ENCODE results near the gene CELF4.
"Not testable (repeated sequence)": the region's sequence is repeated elsewhere in the genome, so short reads cannot be mapped to it uniquely, and the experiment has no call there.

The CELF4 gene

DNA sequence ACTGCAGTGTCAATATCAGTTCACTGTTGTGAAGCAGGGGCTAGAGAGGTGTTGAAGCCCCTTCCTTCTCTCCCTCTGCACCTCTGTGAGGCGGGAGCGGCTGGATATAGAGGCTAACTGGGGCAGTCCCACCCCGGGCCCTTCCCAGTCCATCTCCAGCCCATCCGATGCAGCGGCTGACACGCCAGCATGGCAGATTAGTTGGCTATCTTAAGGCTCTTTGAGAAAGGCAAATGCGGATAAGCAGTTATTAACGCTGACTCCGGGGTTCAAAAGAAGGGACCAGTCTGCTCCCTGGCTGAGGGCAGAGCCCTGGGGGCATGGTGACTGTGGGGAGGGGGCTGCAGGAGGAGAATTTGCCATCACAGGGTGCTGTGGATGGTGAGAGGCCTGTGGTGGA, 76.6 kb downstream of the CELF4 start:
- DNase-seq, result no peak

GRCh38 chr18:37487400-37487867, 78.2 kb downstream of the CELF4 start:
- no peak for DNase-seq

DNA sequence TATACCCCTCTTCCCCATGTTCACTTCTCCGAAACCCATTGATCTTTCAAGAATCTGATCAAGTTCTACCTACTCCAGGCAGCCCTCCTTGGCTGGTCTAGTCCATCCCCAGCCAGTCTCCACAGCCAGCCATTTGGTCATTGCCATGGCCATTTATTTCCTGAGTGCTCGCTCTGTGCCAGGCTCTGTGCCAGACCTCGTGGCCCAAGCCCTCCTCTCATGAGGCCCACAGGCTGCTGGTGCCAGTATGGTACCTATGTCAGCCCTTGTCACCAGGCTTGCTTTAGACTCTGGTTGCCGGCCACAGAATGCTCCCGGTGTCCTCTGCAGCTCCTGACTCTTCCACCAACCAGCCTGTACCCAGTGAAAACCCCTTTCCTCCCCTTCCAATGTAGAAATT, 78.8 kb downstream of the CELF4 start:
- no peak for DNase-seq

- DNase-seq, result peak; percentile 23 to 40
Measured at GRCh38 chr18:37484983-37485834, 80.4 kb downstream of the CELF4 start.

- DNase-seq, result no peak
Measured at GRCh38 chr18:37483984-37484819, 81.4 kb downstream of the CELF4 start.

GRCh38 chr18:37483221-37483971, 82.2 kb downstream of the CELF4 start:
- DNase-seq, result no peak

GRCh38 chr18:37482433-37482832, 83.2 kb downstream of the CELF4 start:
- no peak for DNase-seq

DNA sequence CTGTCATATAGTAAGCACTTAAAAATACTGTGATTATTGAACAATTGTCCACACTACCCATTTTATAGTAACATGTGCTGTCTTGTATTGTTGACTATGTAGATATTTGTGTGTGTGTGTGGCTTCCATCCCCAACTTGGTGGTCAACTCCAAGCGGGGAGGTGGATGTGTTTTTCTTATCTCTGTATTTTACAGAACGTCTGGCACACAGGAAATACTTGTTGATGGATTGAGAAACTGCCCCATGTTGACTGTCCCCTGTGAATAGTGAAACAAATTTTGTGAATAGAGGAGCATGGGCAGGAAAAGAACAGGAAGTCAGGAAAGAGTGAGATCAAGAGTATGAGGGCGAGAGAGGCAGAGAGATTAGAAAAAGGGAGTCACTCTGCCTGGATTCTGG, 83.6 kb downstream of the CELF4 start:
- no peak for DNase-seq

GRCh38 chr18:37481491-37481890, 84.1 kb downstream of the CELF4 start:
- DNase-seq, result no peak

DNA sequence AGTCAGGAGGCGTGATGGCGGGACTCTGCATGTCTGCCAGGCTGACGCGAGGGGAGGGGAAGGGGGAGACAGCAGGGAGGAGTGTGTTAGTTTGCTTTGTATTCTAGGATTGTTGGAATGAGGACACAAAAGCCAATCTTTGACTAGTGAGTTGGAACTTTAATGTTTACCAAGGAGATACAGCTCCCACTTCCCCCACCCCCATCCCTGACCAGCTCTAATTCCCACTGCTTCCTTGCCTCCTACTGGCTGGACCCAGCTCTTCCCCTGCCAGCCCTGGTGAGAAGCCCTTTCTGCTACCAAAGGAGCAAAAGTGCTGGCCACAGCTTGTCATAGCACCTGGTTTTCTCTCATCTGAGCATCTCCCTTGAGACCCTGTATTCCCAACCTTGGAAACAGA, 84.5 kb downstream of the CELF4 start:
- DNase-seq, result no peak

DNA sequence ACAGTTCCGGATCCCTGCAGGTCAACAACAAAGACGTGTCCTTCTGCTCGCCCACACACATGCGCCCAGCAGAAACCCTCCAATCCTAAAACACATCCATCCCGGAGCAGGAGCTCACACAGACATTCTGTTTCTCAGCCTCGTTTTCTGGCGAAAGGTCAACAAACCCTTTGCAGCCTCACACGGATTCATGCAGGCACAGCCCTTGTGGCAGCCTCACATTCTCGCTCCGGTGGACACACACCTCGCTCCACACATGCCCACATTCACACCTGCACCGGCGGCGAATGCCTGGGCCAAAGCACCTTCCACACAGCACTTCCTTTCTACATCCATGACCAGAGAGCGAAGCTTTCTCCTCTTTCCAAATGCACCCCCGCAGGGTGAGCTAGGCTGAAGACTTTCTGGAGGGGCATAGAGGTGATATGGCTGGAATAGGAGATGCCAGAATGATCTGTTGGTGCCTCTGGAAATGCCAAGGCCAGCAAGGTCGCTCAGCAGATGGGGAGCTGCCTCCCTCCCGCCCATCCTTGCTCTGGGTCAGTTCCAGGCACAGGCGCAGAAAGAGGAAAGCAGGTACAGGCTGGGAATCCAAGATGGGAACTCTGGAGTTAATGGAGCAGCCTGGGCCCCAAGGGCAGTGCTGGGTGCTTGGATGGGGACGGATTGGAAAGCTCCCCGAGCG, 88.8 kb downstream of the CELF4 start:
- DNase-seq, result no peak

- DNase-seq, result peak; percentile 35 to 39
Measured at GRCh38 chr18:37476182-37476581, 89.4 kb downstream of the CELF4 start.

GRCh38 chr18:37473195-37473840, 92.3 kb downstream of the CELF4 start:
- DNase-seq, result no peak

DNA sequence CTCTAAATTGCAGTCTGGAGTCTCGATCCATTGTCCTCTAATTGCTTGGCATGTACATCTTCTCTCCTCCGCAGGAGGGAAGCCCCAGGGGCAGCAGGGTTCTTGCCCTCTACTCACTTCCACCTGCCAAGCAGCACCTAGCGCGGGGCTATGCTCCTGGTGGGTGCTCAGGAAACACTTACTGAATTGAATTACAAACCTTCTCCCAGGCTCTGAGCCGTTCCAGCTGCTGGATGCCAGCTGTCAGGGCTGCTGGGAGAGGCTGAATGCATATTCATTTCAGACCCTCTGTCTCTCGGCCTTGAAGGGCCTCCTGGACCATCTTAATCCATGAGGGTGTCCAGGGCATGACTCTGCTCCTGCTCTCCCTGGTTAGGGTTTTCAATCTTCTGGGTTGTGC, 94.0 kb downstream of the CELF4 start:
- DNase-seq, result no peak

- no peak for DNase-seq
Measured at GRCh38 chr18:37470986-37471385, 94.6 kb downstream of the CELF4 start.

DNA sequence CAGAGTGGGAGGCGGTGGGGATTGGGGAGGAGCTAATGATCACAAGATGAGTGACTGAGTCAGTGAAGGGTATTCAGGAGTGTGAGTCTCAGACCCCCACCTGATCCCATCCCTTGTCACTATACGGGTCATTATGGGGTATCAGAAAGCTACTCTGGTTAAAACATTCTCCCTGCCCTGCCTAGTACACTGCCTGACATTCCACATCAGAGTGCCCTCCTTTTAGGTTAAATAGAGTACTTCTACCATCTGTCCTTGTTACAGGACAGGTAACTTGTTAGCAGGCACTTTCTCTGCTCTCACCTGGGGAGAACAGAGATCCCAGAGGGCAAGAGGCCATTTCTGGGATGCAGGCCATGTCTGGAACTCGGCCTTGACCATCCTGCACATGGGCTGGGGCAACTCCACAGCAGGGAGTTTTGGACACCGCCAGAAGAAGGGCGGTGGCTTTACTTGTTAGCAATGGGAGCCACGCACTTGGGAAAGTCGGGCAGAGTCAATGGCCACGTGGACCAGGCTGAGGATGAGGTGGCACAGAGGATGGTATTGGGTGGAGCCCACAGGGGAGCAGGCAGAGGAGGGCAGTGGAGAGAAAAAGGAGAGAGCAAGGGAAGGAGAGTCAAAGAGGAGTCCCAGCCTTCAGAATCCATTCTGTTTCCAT, 98.5 kb downstream of the CELF4 start:
- DNase-seq, result no peak

- no peak for DNase-seq
Measured at GRCh38 chr18:37465958-37466357, 99.6 kb downstream of the CELF4 start.

GRCh38 chr18:37464257-37464656, 101.3 kb downstream of the CELF4 start:
- DNase-seq, result no peak

DNA sequence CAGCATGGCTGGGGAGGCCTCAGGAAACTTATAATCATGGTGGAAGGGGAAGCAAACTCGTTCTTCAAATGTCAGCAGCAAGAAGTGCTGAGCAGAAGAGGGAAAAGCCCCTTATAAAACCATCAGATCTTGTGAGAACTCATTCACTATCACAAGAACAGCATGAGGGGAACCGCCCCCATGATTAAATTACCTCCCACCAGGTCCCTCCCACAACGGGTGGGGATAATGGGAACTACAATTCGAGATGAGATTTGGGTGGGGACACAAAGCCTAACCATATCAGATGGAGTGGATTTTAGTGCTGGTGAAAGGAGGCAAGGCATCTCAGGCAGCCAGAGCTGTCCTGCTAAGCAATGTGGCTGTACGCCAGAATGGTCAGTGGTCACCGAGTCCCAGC, 104.3 kb downstream of the CELF4 start:
- not testable (repeated sequence) for DNase-seq

DNA sequence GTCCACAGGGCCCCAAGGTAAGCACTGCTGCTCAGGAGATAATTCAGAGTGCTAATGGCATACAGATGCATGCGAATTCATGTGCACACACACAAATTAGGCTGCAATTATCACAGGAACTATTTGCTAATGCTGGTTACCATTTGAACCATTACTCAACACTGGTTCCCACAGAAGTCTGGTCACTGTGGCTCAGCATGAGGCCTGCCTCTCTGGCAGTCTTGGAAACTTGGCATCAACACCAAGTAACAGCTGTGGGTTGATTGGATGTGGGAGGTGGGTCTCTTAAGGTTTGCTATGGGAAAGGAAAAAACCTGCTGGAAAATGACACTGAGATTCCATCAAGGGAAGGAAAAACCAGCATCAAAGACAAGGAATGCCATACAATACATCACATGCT, 105.0 kb downstream of the CELF4 start:
- no peak for DNase-seq

- DNase-seq, result no peak
Measured at GRCh38 chr18:37458697-37459096, 106.9 kb downstream of the CELF4 start.

DNA sequence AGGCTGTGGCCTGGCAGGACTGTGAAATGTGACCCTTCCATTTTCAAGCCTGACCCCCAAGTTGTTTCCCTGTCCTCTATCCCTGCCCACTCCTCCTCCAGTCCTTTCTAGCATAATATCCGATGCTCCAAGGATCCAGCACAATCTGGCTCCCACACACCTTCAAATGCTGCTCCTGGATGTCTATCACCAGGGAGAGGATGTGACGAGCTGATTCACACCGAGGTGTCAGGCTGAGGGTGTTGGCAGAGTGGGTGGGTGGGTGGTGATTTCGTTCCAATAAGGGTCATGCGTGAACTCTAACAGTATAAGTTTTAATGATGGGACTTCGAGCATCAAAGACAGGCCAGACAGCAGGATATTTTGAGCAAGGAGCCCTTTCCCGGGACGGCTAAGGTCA, 107.8 kb downstream of the CELF4 start:
- DNase-seq, result no peak
